AG20443 (cell line): ENCODE data around the gene EIF4A3.
A peak's percentile ranks its signal among the peaks of the same experiment; 100 is the strongest.

Experiments
- DNase-seq: peaks from one replicate; pipeline ENCODE4 v3.0.0; 2012; ENCODE audit warnings: low spot score, mixed read lengths

Gene EIF4A3

DNA sequence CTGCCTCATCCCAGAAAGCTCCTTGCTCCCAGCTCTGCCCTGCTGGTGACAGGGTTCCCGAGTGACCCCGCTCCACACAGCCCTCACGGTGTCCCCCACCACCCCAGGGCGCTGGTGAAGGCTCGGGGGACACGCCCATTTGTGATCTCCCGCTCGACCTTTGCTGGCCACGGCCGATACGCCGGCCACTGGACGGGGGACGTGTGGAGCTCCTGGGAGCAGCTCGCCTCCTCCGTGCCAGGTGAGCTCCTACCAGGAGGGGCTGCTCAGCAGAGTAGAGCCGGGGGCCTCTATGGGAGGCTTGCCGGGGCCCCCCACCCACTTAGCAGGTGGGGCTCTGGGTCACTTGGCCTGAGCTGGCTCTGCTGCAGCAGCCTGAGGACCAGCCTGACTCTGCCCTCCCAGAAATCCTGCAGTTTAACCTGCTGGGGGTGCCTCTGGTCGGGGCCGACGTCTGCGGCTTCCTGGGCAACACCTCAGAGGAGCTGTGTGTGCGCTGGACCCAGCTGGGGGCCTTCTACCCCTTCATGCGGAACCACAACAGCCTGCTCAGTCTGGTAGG, 34.4 kb downstream of the EIF4A3 start:
- no peak for DNase-seq

DNA sequence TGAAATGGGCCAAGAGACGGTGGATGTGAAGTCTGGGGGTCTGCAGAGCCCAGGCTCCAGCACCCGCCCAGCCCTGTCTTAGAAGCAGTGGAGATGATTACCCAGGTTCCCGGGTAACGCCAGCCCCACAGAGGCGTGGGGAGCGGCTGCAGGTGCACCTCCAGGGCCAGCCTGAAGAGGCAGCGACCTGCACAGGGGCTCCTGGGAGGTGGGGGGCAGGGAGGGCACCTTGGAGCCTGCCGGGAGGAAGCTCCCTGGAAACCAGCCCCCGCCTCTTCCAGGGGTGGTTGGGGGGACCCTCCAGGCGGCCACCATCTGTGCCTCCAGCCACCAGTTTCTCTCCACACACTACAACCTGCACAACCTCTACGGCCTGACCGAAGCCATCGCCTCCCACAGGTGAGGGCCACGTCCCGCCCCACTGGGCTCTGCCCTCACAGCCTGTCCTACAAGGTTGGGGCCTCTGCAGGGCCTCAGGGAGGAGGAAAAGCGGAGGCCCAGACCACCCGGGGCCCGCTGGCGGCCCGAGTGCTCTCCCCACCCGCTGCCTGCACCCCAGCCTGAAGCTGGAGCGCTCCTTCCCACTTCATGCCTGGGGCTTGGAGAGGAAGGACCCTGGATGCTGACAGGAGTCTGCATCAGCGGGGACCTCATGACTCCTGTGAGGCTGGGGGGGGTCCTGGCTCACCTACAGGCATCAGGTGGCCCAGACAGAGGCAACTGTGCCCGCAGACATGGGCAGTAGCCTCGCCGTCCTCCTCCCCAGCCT, 35.0 kb downstream of the EIF4A3 start:
- peak; percentile 7 for DNase-seq

DNA sequence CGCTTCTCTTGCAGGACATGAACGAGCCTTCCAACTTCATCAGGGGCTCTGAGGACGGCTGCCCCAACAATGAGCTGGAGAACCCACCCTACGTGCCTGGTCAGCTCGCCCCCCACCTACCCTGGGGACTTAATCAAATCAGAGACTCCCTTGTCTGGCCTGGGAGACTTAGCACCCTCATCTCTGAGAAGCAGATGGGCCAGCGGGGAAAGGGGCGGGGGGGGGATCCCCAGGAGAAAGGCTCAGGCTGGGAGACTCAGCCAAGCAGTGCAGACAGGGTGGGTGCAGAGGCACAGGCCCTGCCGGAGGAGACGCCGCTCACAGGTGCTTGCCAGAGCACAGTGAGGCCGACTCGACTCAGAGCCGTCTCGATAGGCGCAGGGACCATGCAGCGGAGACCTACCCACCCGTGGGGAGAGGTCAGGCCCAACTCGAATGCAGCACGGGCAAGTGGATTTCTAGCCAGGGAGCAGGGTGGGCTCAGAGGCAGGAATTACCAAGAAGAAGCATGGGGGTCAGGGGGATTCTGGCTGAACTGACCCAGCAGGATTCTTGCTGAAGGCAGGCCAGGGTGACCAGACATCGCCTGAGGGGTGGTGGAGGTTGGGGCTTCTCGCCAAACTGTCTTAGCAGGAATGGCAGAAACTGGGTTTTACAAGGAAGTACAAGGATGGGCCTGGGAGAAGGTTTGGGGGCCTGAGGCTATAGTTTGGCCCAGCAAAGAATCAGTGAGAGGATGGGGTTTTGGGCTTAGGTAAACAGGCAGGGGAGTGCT, 35.8 kb downstream of the EIF4A3 start:
- DNase-seq = no peak

DNA sequence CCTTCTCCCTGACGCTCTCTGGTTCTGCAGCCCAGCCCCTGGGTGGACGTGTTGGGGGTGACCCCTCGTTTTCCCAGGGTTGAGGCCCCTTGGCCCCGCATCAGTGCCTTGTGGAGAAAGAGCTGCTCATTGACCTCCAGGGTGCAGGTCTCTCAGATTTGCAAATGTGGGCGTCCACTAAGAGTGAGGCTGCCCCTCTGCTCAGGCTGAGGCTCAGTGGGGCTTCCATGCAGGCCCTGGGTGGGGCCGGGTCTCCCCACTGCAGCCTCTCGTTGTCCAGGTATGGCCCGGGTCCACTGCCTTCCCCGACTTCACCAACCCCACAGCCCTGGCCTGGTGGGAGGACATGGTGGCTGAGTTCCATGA, 36.5 kb downstream of the EIF4A3 start:
- DNase-seq = no peak

DNA sequence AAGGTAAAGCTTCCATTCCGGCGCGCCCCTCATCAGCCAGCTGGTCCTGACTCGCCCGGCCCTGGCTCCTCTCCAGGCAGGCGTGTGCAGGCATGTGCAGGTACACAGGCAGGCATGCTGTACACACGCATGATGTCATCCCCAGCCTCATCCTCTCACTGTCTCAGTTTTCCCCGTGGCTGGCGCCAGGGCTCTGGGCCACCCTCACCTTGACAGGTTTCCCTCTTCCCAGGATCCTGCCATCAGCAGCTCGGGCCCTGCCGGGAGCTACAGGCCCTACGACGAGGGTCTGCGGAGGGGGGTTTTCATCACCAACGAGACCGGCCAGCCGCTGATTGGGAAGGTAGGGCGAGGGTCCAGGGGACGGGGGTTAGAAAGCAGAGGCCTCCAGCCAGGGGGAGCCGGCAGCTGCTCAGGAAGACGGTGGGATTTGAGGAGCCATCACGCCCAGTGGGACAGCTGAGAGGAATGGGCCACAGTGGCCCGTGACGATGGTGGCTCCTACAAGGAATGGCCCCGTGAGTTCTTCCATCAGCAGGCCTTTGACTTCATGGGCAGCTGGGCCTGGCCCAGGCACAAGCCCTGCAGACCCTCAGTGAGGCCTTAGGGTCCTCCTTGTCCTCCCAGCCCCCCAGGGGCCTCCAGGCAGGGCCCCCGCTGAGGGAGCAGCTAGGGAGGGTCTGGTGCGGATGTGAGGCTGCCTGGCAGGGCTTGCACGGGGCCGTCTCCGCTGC, 37.0 kb downstream of the EIF4A3 start:
- DNase-seq = no peak

DNA sequence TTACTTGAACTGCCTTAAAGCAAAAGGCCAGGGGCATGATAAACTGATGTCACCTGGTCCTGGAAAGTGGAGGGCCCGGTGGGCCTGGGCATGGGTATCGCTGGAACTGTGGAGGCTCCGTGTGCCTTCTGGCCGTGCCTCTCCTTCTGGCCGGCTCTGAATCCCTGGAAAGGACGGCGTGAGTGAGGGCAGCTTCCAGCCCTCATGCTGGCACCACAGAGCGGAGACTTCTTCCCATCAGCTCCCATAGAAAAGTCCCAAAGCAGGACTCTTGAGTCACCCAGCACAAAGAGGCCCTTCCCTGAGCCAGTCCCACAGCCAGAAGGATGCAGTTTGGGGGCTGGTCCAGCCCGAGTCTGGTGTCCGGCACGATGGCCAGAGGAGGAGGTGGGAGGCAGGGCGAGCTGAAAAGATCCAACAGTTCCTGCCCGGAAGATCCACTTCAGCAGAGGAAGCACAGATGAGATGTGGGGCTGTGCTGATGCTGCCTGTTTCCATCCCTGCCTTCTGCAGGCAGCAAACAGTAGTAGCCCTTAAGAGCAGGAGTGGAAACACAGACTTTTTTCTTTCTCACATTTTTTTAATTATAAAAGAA, 37.8 kb downstream of the EIF4A3 start:
- no peak for DNase-seq

DNA sequence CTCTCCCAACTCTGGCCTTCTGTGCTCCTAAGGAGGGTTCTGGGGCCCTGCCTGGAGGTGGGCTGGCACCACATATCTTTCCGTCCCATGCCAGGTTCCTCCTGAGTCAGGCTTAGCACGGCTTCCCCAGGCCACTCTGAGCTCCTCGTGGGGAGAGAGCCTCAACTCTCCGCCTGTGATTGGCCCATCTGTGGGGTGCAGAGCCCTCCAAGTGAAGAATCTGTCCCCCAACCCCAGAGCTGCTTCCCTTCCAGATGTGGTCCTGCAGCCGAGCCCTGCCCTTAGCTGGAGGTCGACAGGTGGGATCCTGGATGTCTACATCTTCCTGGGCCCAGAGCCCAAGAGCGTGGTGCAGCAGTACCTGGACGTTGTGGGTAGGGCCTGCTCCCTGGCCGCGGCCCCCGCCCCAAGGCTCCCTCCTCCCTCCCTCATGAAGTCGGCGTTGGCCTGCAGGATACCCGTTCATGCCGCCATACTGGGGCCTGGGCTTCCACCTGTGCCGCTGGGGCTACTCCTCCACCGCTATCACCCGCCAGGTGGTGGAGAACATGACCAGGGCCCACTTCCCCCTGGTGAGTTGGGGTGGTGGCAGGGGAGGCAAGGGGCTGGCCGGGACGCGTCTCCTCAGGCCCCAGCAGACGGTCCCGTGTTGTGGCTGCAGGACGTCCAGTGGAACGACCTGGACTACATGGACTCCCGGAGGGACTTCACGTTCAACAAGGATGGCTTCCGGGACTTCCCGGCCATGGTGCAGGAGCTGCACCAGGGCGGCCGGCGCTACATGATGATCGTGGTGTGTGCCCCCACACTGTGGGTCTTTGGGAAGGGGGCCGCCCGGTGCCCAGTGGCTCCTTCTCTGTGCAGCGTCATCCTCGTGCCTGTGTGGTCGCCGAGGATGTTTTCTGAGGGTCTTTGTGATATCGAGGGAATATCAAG, 38.6 kb downstream of the EIF4A3 start:
- DNase-seq = no peak

DNA sequence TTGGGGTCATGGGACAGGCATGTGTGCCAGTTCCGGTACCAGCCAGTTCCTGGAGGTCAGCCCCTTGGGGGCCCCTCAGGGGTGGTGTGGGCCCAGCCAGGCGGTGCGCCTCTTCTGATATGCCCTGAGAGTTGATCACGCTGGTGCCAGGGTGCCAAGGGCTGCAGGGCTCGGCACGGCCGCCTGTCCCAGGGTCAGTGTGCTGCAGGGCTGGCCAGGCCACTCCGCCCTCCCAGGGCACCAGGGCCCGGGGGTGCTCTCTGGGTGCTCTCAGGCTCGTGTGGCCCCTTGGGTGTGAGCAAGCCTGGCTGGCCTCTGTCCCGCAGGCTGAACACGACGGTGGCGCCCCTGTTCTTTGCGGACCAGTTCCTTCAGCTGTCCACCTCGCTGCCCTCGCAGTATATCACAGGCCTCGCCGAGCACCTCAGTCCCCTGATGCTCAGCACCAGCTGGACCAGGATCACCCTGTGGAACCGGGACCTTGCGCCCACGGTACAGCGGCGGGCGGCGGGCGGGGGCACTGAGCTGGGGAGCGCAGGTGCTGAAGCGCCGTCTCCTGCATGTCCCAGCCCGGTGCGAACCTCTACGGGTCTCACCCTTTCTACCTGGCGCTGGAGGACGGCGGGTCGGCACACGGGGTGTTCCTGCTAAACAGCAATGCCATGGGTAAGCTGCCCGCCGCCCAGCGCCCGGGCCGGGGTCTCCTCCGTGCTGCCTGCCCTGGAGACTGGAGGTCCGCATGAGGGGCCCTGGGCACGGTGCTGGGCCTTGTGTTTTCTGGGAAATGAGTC, 39.5 kb downstream of the EIF4A3 start:
- DNase-seq = no peak

DNA sequence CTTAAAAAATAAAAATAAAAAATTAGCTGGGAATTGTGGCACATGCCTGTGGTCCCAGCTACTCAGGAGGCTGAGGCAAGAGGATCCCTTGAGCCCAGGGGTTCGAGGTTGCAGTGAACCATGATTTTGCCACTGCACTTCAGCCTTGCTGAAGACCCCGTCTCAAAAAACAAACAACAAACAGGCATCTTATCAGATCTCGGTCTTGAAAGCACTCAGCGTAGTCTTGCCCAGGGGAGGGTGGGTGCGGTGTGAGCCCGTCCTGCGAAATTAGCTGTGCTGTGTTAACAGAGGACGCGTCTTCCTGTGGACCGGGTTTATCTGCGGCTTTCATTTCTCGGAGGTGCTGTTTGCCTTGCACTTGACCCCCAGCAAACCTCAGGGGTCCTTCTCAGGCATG, 40.2 kb downstream of the EIF4A3 start:
- no peak for DNase-seq

DNA sequence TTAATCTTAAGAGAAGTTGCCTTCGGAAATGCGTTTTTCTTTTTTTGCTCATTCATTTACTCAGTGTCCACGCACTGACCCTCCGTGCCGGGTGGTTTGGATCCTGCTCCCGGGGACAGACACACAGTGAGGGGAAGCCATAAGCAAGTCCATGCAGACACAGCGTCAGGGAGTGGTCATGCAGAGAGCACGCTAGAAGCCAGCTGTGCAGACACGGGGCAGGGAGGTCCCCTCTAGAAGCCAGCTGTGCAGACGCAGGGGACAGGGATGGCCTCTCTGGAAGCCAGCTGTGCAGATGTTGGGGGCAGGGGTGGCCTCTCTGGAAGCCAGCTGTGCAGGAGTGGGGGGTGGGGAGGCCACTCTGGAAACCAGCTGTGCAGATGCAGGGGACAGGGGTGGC, 40.8 kb downstream of the EIF4A3 start:
- DNase-seq = peak; percentile 40

DNA sequence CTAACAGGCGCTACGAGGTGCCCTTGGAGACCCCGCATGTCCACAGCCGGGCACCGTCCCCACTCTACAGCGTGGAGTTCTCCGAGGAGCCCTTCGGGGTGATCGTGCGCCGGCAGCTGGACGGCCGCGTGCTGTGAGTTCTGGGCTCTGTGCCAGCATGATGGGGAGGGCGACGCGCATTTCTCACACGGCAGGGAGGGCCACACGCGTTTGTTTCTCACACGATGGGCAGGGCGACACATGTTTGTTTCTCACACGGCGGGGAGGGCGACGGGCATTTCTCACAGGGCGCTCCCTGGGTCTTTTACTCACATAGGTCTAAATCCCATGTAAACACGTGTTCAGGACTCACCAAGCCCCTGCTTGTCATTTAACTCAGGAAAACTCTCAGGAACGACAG, 41.2 kb downstream of the EIF4A3 start:
- peak; percentile 74 for DNase-seq

DNA sequence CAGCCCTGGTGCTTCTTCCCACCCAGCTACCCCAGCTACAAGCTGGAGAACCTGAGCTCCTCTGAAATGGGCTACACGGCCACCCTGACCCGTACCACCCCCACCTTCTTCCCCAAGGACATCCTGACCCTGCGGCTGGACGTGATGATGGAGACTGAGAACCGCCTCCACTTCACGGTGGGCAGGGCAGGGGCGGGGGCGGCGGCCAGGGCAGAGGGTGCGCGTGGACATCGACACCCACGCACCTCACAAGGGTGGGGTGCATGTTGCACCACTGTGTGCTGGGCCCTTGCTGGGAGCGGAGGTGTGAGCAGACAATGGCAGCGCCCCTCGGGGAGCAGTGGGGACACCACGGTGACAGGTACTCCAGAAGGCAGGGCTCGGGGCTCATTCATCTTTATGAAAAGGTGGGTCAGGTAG, 42.0 kb downstream of the EIF4A3 start:
- no peak for DNase-seq

DNA sequence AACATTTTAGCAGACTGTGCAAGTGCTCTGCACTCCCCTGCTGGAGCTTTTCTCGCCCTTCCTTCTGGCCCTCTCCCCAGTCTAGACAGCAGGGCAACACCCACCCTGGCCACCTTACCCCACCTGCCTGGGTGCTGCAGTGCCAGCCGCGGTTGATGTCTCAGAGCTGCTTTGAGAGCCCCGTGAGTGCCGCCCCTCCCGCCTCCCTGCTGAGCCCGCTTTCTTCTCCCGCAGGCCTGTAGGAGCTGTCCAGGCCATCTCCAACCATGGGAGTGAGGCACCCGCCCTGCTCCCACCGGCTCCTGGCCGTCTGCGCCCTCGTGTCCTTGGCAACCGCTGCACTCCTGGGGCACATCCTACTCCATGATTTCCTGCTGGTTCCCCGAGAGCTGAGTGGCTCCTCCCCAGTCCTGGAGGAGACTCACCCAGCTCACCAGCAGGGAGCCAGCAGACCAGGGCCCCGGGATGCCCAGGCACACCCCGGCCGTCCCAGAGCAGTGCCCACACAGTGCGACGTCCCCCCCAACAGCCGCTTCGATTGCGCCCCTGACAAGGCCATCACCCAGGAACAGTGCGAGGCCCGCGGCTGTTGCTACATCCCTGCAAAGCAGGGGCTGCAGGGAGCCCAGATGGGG, 42.5 kb downstream of the EIF4A3 start:
- DNase-seq = peak; percentile 33

DNA sequence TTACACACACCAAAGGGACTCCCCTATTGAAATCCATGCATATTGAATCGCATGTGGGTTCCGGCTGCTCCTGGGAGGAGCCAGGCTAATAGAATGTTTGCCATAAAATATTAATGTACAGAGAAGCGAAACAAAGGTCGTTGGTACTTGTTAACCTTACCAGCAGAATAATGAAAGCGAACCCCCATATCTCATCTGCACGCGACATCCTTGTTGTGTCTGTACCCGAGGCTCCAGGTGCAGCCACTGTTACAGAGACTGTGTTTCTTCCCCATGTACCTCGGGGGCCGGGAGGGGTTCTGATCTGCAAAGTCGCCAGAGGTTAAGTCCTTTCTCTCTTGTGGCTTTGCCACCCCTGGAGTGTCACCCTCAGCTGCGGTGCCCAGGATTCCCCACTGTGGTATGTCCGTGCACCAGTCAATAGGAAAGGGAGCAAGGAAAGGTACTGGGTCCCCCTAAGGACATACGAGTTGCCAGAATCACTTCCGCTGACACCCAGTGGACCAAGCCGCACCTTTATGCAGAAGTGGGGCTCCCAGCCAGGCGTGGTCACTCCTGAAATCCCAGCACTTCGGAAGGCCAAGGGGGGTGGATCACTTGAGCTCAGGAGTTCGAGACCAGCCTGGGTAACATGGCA, 43.4 kb downstream of the EIF4A3 start:
- no peak for DNase-seq

DNA sequence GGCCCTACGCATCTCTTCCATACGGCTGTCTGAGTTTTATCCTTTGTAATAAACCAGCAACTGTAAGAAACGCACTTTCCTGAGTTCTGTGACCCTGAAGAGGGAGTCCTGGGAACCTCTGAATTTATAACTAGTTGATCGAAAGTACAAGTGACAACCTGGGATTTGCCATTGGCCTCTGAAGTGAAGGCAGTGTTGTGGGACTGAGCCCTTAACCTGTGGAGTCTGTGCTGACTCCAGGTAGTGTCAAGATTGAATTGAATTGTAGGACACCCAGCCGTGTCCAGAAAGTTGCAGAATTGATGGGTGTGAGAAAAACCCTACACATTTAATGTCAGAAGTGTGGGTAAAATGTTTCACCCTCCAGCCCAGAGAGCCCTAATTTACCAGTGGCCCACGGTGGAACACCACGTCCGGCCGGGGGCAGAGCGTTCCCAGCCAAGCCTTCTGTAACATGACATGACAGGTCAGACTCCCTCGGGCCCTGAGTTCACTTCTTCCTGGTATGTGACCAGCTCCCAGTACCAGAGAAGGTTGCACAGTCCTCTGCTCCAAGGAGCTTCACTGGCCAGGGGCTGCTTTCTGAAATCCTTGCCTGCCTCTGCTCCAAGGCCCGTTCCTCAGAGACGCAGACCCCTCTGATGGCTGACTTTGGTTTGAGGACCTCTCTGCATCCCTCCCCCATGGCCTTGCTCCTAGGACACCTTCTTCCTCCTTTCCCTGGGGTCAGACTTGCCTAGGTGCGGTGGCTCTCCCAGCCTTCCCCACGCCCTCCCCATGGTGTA, 44.1 kb downstream of the EIF4A3 start:
- DNase-seq = no peak

DNA sequence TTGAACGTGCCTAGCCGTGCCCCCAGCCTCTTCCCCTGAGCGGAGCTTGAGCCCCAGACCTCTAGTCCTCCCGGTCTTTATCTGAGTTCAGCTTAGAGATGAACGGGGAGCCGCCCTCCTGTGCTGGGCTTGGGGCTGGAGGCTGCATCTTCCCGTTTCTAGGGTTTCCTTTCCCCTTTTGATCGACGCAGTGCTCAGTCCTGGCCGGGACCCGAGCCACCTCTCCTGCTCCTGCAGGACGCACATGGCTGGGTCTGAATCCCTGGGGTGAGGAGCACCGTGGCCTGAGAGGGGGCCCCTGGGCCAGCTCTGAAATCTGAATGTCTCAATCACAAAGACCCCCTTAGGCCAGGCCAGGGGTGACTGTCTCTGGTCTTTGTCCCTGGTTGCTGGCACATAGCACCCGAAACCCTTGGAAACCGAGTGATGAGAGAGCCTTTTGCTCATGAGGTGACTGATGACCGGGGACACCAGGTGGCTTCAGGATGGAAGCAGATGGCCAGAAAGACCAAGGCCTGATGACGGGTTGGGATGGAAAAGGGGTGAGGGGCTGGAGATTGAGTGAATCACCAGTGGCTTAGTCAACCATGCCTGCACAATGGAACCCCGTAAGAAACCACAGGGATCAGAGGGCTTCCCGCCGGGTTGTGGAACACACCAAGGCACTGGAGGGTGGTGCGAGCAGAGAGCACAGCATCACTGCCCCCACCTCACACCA, 44.8 kb downstream of the EIF4A3 start:
- peak; percentile 41 for DNase-seq

DNA sequence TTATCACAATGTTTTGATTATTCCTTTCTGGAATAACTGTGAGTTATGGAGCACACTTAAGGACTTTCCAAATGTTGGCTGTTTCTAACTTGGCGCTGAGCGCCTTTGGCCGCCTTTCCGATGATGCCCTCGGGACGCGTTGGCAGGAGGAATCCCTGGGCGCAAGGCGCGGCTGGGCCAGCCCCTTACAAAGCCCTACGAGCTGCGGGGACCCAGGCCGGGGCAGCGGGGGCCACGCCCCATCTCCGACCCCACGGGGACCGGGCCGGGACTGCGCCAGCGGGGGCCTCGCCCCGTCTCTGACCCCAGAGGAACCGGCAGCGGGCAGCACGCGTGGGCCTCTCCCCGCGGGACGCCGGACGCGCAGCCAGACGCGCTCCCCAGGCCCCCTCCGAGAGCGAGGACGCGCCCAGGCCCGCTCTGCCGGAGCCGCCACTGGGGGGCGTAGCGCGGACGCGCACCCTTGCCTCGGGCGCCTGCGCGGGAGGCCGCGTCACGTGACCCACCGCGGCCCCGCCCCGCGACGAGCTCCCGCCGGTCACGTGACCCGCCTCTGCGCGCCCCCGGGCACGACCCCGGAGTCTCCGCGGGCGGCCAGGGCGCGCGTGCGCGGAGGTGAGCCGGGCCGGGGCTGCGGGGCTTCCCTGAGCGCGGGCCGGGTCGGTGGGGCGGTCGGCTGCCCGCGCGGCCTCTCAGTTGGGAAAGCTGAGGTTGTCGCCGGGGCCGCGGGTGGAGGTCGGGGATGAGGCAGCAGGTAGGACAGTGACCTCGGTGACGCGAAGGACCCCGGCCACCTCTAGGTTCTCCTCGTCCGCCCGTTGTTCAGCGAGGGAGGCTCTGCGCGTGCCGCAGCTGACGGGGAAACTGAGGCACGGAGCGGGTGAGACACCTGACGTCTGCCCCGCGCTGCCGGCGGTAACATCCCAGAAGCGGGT, 45.6 kb downstream of the EIF4A3 start, which contains the start of gene GAA:
TSS of gene GAA (plus strand) at position 571 of the 935 bp plus-strand sequence. CDS start 3,006 bp downstream, outside the sequence.
- DNase-seq = peak; percentile 100
